OCI-LY3 (cell line): ENCODE measurements around the gene CGB7.

ENCODE experiments used
- H2AFZ ChIP-seq: fragments of 200-600, 300-600 bp; shearing (Covaris generic); 2 replicates; pipeline ENCODE4 v1.6.0; 2014; ENCODE audit warnings: antibody characterized with exemption, low read depth, low read length
- H3K27ac ChIP-seq: fragments of 200-600, 300-600 bp; sonication (generic); 2 replicates; pipeline ENCODE4 v1.5.1; 2014; ENCODE audit warnings: mild to moderate bottlenecking, low read length, moderate library complexity, mixed read lengths
- H3K27me3 ChIP-seq: fragments of 200-600, 300-600 bp; sonication (generic); 2 replicates; pipeline ENCODE4 v1.6.1; 2014; ENCODE audit warnings: low read depth, low read length, mixed read lengths
- H3K36me3 ChIP-seq: fragments of 200-600, 300-600 bp; sonication (generic); replicated peaks from 2 replicates; pipeline ENCODE3; 2014; ENCODE audit warnings: low read depth, low read length, mixed read lengths
- H3K4me1 ChIP-seq: fragments of 300-600, 200-600 bp; sonication (generic); 2 replicates; pipeline ENCODE4 v1.6.1; 2014; ENCODE audit warnings: low read length, mixed read lengths
- H3K4me2 ChIP-seq: fragments of 200-600, 300-600 bp; sonication (generic); 2 replicates; pipeline ENCODE4 v1.6.1; 2014; ENCODE audit warnings: low read length, mixed read lengths
- H3K4me3 ChIP-seq: fragments of 300-600, 200-600 bp; sonication (generic); 2 replicates; pipeline ENCODE4 v1.5.1; 2014; ENCODE audit warnings: antibody characterized with exemption, mild to moderate bottlenecking, low read length, moderate library complexity
- H3K79me2 ChIP-seq: fragments of 300-600, 200-600 bp; shearing (Covaris generic); 2 replicates; pipeline ENCODE4 v1.6.1; 2014; ENCODE audit warnings: mild to moderate bottlenecking, low read length, mixed read lengths
- H3K9ac ChIP-seq: fragments of 300-600, 200-600 bp; shearing (Covaris generic); 2 replicates; pipeline ENCODE4 v1.6.0; 2014; ENCODE audit warnings: mild to moderate bottlenecking, low read length, moderate library complexity
- H3K9me3 ChIP-seq: fragments of 200-600, 300-600 bp; shearing (Covaris generic); 2 replicates; pipeline ENCODE4 v1.6.1; 2014; ENCODE audit warnings: low read length, mixed read lengths; ENCODE audit not compliant: insufficient read depth
- H4K20me1 ChIP-seq: fragments of 200-600, 300-600 bp; sonication (generic); 2 replicates; pipeline ENCODE4 v1.6.1; 2016; ENCODE audit warnings: low read length, mixed read lengths; ENCODE audit not compliant: insufficient read depth
- EZH2phosphoT487 ChIP-seq: fragments of 200-600 bp; shearing (Covaris generic); IDR thresholded peaks from 2 replicates; pipeline ENCODE4 v1.6.1; 2018; ENCODE audit warnings: antibody characterized with exemption, mixed run types, low read depth
- TF ChIP-seq, protein P1 (sequence below): fragments of 200-600, 300-600 bp; sonication (generic); IDR thresholded peaks from 2 replicates; pipeline ENCODE4 v1.5.1; 2014; ENCODE audit warnings: antibody characterized with exemption, low read length, low read depth

The CGB7 gene

DNA sequence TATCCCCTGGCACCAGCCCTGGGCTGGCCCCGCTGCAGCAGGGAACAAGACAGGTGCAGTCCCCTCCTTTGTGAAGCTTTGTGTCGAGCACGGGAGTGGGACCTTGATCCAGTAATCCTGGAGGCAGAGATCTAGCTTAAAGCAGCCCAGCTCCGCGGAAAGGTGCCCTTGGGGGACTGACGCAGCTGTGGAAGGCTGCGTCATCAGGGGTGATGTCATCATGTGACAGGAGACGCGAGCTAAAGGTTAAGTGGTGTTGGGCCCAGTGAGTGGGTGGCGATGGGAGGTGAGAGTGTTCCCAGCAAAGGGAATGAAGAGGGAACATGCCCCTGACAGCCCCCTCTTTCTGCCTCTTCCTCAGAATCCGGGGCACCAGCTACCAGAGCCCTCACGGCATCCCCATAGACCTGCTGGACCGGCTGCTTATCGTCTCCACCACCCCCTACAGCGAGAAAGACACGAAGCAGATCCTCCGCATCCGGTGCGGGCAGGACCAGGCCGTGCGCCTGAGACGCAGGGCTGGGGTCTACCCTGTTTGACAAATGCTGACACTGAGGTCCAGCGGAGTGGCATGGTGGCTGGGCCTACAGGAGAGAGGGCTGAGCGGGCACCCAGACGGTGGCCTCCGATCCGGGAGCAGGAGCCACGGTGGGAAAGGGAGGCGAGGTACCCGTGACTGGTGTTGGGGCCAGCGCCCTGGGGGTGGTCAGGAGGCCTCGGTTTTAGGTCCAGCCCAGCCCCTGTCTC is 43.3 kb downstream of the CGB7 start:
- Histone ChIP-seq H3K4me3 (no peak overlapping the region), H3K79me2 (no peaks in the 10 kb centered on the region), H3K4me1 (no peaks in the 10 kb centered on the region), H3K4me2 (no peak overlapping the region), H3K9ac (no peak overlapping the region), H3K36me3 (peaks cover 42% of the 10 kb centered on the region), H3K9me3 (no peaks in the 10 kb centered on the region), H4K20me1 (no peaks in the 10 kb centered on the region), H2AFZ (no peak overlapping the region), H3K27ac (no peak overlapping the region), H3K27me3 (no peaks in the 10 kb centered on the region)
- no peak for TF ChIP-seq EZH2phosphoT487
- TF ChIP-seq, protein P1, sequence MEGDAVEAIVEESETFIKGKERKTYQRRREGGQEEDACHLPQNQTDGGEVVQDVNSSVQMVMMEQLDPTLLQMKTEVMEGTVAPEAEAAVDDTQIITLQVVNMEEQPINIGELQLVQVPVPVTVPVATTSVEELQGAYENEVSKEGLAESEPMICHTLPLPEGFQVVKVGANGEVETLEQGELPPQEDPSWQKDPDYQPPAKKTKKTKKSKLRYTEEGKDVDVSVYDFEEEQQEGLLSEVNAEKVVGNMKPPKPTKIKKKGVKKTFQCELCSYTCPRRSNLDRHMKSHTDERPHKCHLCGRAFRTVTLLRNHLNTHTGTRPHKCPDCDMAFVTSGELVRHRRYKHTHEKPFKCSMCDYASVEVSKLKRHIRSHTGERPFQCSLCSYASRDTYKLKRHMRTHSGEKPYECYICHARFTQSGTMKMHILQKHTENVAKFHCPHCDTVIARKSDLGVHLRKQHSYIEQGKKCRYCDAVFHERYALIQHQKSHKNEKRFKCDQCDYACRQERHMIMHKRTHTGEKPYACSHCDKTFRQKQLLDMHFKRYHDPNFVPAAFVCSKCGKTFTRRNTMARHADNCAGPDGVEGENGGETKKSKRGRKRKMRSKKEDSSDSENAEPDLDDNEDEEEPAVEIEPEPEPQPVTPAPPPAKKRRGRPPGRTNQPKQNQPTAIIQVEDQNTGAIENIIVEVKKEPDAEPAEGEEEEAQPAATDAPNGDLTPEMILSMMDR = no peak

DNA sequence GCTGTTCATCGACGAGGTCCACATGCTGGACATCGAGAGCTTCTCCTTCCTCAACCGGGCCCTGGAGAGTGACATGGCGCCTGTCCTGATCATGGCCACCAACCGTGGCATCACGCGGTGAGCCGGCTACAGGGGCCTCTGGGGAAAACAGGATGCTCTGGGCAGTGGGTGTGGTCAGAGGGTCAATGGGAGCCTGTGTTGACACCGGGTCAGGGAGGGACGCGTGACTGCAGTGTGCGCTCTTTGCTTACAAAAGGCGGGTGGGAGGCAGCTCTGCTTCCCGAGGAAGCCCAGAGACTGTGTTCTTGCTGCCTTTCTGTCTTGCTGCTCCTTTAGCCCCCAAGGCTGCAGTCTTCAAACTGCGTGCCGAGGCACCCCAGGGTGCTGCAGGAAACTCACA is 46.4 kb downstream of the CGB7 start:
- H4K20me1 ChIP-seq = no peaks in the 10 kb centered on the region
- no peak overlapping the region for H3K27ac ChIP-seq

DNA sequence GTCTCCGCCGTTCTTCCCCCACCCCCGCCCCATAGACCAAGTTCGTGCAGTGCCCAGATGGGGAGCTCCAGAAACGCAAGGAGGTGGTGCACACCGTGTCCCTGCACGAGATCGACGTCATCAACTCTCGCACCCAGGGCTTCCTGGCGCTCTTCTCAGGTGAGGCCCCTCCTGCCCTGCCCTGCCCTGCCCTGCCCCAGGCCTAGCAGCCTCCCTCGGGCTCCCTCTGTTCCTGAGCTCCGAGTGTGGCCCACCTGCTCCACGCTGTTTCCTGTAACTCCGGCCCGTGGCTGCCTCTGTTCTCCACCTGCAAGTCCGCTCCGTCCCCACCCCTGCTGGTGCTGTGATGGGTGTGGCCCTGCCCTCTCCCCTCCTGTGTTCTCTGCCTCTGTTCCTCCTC is 47.1 kb downstream of the CGB7 start:
- H4K20me1 ChIP-seq = no peaks in the 10 kb centered on the region
- no peaks in the 10 kb centered on the region for H3K79me2 ChIP-seq
- no peaks in the 10 kb centered on the region for H3K4me1 ChIP-seq
- H3K27me3 ChIP-seq = no peaks in the 10 kb centered on the region
- H3K9ac ChIP-seq = no peak overlapping the region
- no peak overlapping the region for H3K27ac ChIP-seq
- TF ChIP-seq EZH2phosphoT487 = no peak
- TF ChIP-seq, protein P1 = no peak
- no peak overlapping the region for H3K4me3 ChIP-seq
- H3K36me3 ChIP-seq = peaks cover 51% of the 10 kb centered on the region
- H3K4me2 ChIP-seq = no peak overlapping the region
- H3K9me3 ChIP-seq = no peaks in the 10 kb centered on the region
- no peak overlapping the region for H2AFZ ChIP-seq

More for the DNA sequence above, 46.4 kb downstream of the CGB7 start:
- peaks cover 52% of the 10 kb centered on the region for H3K36me3 ChIP-seq
- H3K4me3 ChIP-seq = no peak overlapping the region
- H2AFZ ChIP-seq = no peak overlapping the region
- H3K9ac ChIP-seq = no peak overlapping the region
- no peaks in the 10 kb centered on the region for H3K9me3 ChIP-seq
- H3K27me3 ChIP-seq = no peaks in the 10 kb centered on the region
- no peaks in the 10 kb centered on the region for H3K4me1 ChIP-seq
- TF ChIP-seq EZH2phosphoT487 = no peak
- TF ChIP-seq, protein P1 = no peak
- H3K79me2 ChIP-seq = no peaks in the 10 kb centered on the region
- H3K4me2 ChIP-seq = no peak overlapping the region

DNA sequence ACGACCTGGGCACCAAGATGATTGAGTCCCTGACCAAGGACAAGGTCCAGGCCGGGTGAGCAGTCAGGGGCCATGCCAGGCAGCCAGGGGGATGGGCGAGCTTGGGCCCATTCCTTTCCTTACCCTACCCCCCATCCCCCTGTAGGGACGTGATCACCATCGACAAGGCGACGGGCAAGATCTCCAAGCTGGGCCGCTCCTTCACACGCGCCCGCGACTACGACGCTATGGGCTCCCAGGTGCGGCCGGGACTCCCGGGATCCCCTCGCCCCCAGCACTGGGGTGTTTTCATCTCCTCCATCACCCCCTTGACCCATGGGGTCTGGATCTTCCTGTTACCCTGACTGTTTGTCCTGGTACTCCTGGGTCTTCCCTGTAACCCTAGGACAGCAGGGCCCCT is 47.7 kb downstream of the CGB7 start:
- Histone ChIP-seq H4K20me1 (no peaks in the 10 kb centered on the region), H3K36me3 (peaks cover 51% of the 10 kb centered on the region), H3K27ac (no peak overlapping the region), H3K4me2 (no peak overlapping the region), H3K4me3 (no peak overlapping the region), H3K27me3 (no peaks in the 10 kb centered on the region), H2AFZ (no peak overlapping the region), H3K9me3 (no peaks in the 10 kb centered on the region), H3K4me1 (no peaks in the 10 kb centered on the region), H3K9ac (no peak overlapping the region), H3K79me2 (no peaks in the 10 kb centered on the region)
- TF ChIP-seq EZH2phosphoT487 = no peak
- TF ChIP-seq, protein P1 = no peak
